Measurements from ENCODE around the gene RSPO4.

The RSPO4 gene

GRCh38 chr20:942611-943010, 59.5 kb downstream of the RSPO4 start:
- no peak for DNase-seq (ENCODE audit: low read depth in 2 of 2)

GRCh38 chr20:940926-941325, 61.2 kb downstream of the RSPO4 start:
- DNase-seq (ENCODE audit: low read depth in 2 of 2) = no peak

GRCh38 chr20:939606-940005, 62.5 kb downstream of the RSPO4 start:
- no peak for DNase-seq (ENCODE audit: low read depth in 2 of 2)

GRCh38 chr20:934186-934840, 67.8 kb downstream of the RSPO4 start:
- DNase-seq (ENCODE audit: low read depth in 2 of 2) = no peak

- DNase-seq (ENCODE audit: low read depth in 2 of 2) = no peak
These were observed 69.1 kb downstream of the RSPO4 start for GRCh38 chr20:933029-933428.

GRCh38 chr20:931401-931800, 70.7 kb downstream of the RSPO4 start:
- DNase-seq (ENCODE audit: low read depth in 2 of 2) = no peak

- DNase-seq (ENCODE audit: low read depth in 2 of 2) = no peak
These were observed 75.4 kb downstream of the RSPO4 start for GRCh38 chr20:926670-927069.

- DNase-seq (ENCODE audit: low read depth in 2 of 2) = no peak
These were observed 76.6 kb downstream of the RSPO4 start for GRCh38 chr20:925516-925915.

GRCh38 chr20:924639-925038, 77.5 kb downstream of the RSPO4 start:
- no peak for DNase-seq (ENCODE audit: low read depth in 2 of 2)

- no peak for DNase-seq (ENCODE audit: low read depth in 2 of 2)
These were observed 79.3 kb downstream of the RSPO4 start for GRCh38 chr20:922781-923180.

- no peak for DNase-seq (ENCODE audit: low read depth in 2 of 2)
These were observed 81.0 kb downstream of the RSPO4 start for GRCh38 chr20:921068-921467.

- no peak for DNase-seq (ENCODE audit: low read depth in 2 of 2)
These were observed 81.8 kb downstream of the RSPO4 start for GRCh38 chr20:920311-920710.

- DNase-seq (ENCODE audit: low read depth in 2 of 2) = no peak
These were observed 82.6 kb downstream of the RSPO4 start for GRCh38 chr20:919491-919916.

GRCh38 chr20:917416-917815, 84.7 kb downstream of the RSPO4 start:
- no peak for DNase-seq (ENCODE audit: low read depth in 2 of 2)

- no peak for DNase-seq (ENCODE audit: low read depth in 2 of 2)
These were observed 85.3 kb downstream of the RSPO4 start for GRCh38 chr20:916825-917224.

GRCh38 chr20:916125-916799, 85.8 kb downstream of the RSPO4 start, which contains the start of gene ANGPT4:
TSS of gene ANGPT4 (minus strand) at chr20:916334. CDS start at chr20:916214, 120 bp downstream.
- DNase-seq (ENCODE audit: low read depth in 2 of 2) = no peak

- no peak for DNase-seq (ENCODE audit: low read depth in 2 of 2)
These were observed 87.2 kb downstream of the RSPO4 start for GRCh38 chr20:914727-915498.

- DNase-seq (ENCODE audit: low read depth in 2 of 2) = no peak
These were observed 88.7 kb downstream of the RSPO4 start for GRCh38 chr20:913306-913849.

GRCh38 chr20:911882-912600, 90.1 kb downstream of the RSPO4 start:
- DNase-seq (ENCODE audit: low read depth in 2 of 2) = no peak

- DNase-seq (ENCODE audit: low read depth in 2 of 2) = no peak
These were observed 91.0 kb downstream of the RSPO4 start for GRCh38 chr20:910870-911770.

All from activated CD4-positive, alpha-beta T cell treated with anti-CD3 and anti-CD28 coated beads for 24 hours (primary cell).